HCT116 (cell line): Measurements from ENCODE around the gene DPYSL4. TPM values are rescaled to one million over a fixed set of nuclear protein-coding genes. Genes with fewer than 3 reads are reported as not detected.

ENCODE experiments used
- ATAC-seq: fragments of 200-7000 bp; cut with Tn5 transposase; 2 replicates; pipeline ENCODE4 v1.9.1; 2020; ENCODE audit warnings: mild to moderate bottlenecking, moderate library complexity
- BruUV-seq: library from RNA; stranded (reverse); fragments of 400-500 nt; replicated peaks from 2 replicates; lab custom pipeline; 2021; lab: Mats Ljungman, UMichigan
- CTCF ChIA-PET: fragments of 300-600 bp; sonication (Branson Sonifier 250); formaldehyde crosslinking; loops from one replicate; lab custom pipeline; 2021; ENCODE audit warnings: antibody characterized with exemption; lab: Charles Lee
- POLR2A ChIA-PET: fragments of 300-600, 350-600 bp; sonication (Branson Sonifier 250); formaldehyde crosslinking; loops from one replicate; lab custom pipeline; 2021; ENCODE audit warnings: antibody characterized with exemption; lab: Charles Lee
- RAD21 ChIA-PET, 2 experiments: fragments of 300-600 bp; sonication (Branson Sonifier 250); formaldehyde crosslinking; loops; one replicate each; lab custom pipeline; 2023; ENCODE audit warnings: low total read pairs in 2 of 2; ENCODE audit not compliant: uncharacterized antibody in 2 of 2, unreplicated experiment in 2 of 2, low non-redundant PET in 1 of 2; lab: Charles Lee
- DNase-seq: peaks from one replicate; pipeline ENCODE4 v3.0.0-alpha.2; 2010; ENCODE audit warnings: low read depth, low spot score
- H2AFZ ChIP-seq: fragments of 200-600 bp; shearing (Covaris generic), sonication (generic); 2 replicates; pipeline ENCODE4 v1.6.1; 2017; ENCODE audit warnings: low read depth, mixed run types, mixed read lengths, antibody characterized with exemption, low read length; ENCODE audit not compliant: poor library complexity, severe bottlenecking
- H3K27ac ChIP-seq: 2 replicates; pipeline ENCODE4 v1.5.1; 2012; ENCODE audit warnings: low read depth, low read length
- H3K27me3 ChIP-seq: fragments of 200-600 bp; sonication (generic); 2 replicates; pipeline ENCODE4 v1.6.1; 2016; ENCODE audit warnings: mixed run types, low read length, mixed read lengths; ENCODE audit not compliant: insufficient read depth
- H3K36me3 ChIP-seq, 2 experiments: fragments of 200-500 bp in 1 of 2; fragments of 200-600 bp in 1 of 2; sonication (Bioruptor generic) in 1 of 2; sonication (generic) in 1 of 2; 2 replicates each; pipeline versions ENCODE4 v1.5.1 to v1.6.1; 2014 to 2016; ENCODE audit warnings: low read length in 2 of 2, inconsistent platforms in 1 of 2, mixed read lengths in 1 of 2, mixed run types in 1 of 2; ENCODE audit not compliant: insufficient read depth in 2 of 2, control insufficient read depth in 1 of 2
- H3K4me1 ChIP-seq, 2 experiments: fragments of 200-600 bp in 1 of 2; sonication (generic) in 1 of 2; 2 replicates each; pipeline versions ENCODE4 v1.5.1 to v1.6.1; 2012 to 2017; ENCODE audit warnings: low read length in 2 of 2, inconsistent platforms in 1 of 2, mild to moderate bottlenecking in 1 of 2, mixed read lengths in 1 of 2, mixed run types in 1 of 2, moderate library complexity in 1 of 2; ENCODE audit not compliant: insufficient read depth in 2 of 2, control insufficient read depth in 1 of 2
- H3K4me2 ChIP-seq: fragments of 200-600 bp; sonication (generic); 2 replicates; pipeline ENCODE4 v1.6.1; 2017; ENCODE audit warnings: mixed run types, low read length, mixed read lengths
- H3K4me3 ChIP-seq, 2 experiments: fragments of 200-600 bp in 1 of 2; sonication (generic) in 1 of 2; replicated peaks in 1 of 2; 2 replicates each; pipeline ENCODE4 v1.5.1; 2011 to 2016; ENCODE audit warnings: low read length in 2 of 2, control low read depth in 1 of 2, low read depth in 1 of 2, mild to moderate bottlenecking in 1 of 2, mixed read lengths in 1 of 2, mixed run types in 1 of 2
- H3K79me2 ChIP-seq: fragments of 200-600 bp; sonication (generic); 2 replicates; pipeline ENCODE4 v1.6.1; 2017; ENCODE audit warnings: mild to moderate bottlenecking, mixed run types, low read length, moderate library complexity, mixed read lengths; ENCODE audit not compliant: insufficient read depth
- H3K9ac ChIP-seq: fragments of 200-600 bp; sonication (generic); 2 replicates; pipeline ENCODE4 v1.6.1; 2016; ENCODE audit warnings: low read length, mixed read lengths
- H3K9me2 ChIP-seq: fragments of 200-600 bp; sonication (generic), shearing (Covaris generic); 2 replicates; pipeline ENCODE4 v1.6.1; 2017; ENCODE audit warnings: mixed run types, mild to moderate bottlenecking, moderate library complexity; ENCODE audit not compliant: insufficient read depth
- H3K9me3 ChIP-seq, 2 experiments: fragments of 200-500 bp in 1 of 2; fragments of 200-600 bp in 1 of 2; sonication (Bioruptor generic) in 1 of 2; sonication (generic) in 1 of 2; 2 replicates each; pipeline ENCODE4 v1.6.1; 2014 to 2017; ENCODE audit warnings: low read length in 2 of 2, mixed read lengths in 2 of 2, inconsistent platforms in 1 of 2, low read depth in 1 of 2, mild to moderate bottlenecking in 1 of 2, mixed run types in 1 of 2, moderate library complexity in 1 of 2; ENCODE audit not compliant: control insufficient read depth in 1 of 2, insufficient read depth in 1 of 2
- H4K20me1 ChIP-seq: fragments of 200-600 bp; sonication (generic), shearing (Covaris generic); 2 replicates; pipeline ENCODE4 v1.6.1; 2017; ENCODE audit warnings: mixed run types, mild to moderate bottlenecking, moderate library complexity; ENCODE audit not compliant: insufficient read depth
- ATF3 ChIP-seq: IDR thresholded peaks from 2 replicates; pipeline ENCODE4 v1.6.1; 2012
- CEBPB ChIP-seq: IDR thresholded peaks from 2 replicates; pipeline ENCODE4 v1.6.1; 2012; ENCODE audit warnings: low read depth
- CTCF ChIP-seq, 3 experiments: fragments of 200-600 bp in 1 of 3; sonication (generic) in 1 of 3; IDR thresholded peaks in 2 of 3; conservative IDR thresholded peaks in 1 of 3; 2 replicates each; pipeline ENCODE4 v1.5.1; 2012 to 2017; ENCODE audit warnings: low read depth in 2 of 3, low read length in 2 of 3, antibody characterized with exemption in 1 of 3, borderline replicate concordance in 1 of 3, control low read depth in 1 of 3, mild to moderate bottlenecking in 1 of 3, mixed read lengths in 1 of 3, mixed run types in 1 of 3, moderate library complexity in 1 of 3; ENCODE audit not compliant: insufficient read depth in 1 of 3
- EZH2 ChIP-seq: fragments of 200-600 bp; sonication (generic); IDR thresholded peaks from 2 replicates; pipeline ENCODE4 v1.6.1; 2017; ENCODE audit warnings: antibody characterized with exemption, mixed run types
- EZH2phosphoT487 ChIP-seq: fragments of 200-600 bp; IDR thresholded peaks from 2 replicates; pipeline ENCODE4 v1.6.1; 2018; ENCODE audit warnings: antibody characterized with exemption, borderline replicate concordance
- FOSL1 ChIP-seq: IDR thresholded peaks from 2 replicates; pipeline ENCODE4 v1.6.1; 2012; ENCODE audit warnings: low read depth
- JUND ChIP-seq: IDR thresholded peaks from 2 replicates; pipeline ENCODE4 v1.6.1; 2012
- POLR2A ChIP-seq: IDR thresholded peaks from 2 replicates; pipeline ENCODE4 v1.7.0; 2011; ENCODE audit warnings: borderline replicate concordance; ENCODE audit not compliant: insufficient read depth, insufficient read length; ENCODE audit errors: extremely low read depth
- POLR2AphosphoS5 ChIP-seq: IDR thresholded peaks from 2 replicates; pipeline ENCODE4 v1.6.1; 2011; ENCODE audit warnings: mild to moderate bottlenecking, low read depth, low read length, moderate library complexity
- RAD21 ChIP-seq: IDR thresholded peaks from 2 replicates; pipeline ENCODE4 v1.6.1; 2012; ENCODE audit warnings: low read depth, mild to moderate bottlenecking
- SIN3A ChIP-seq: IDR thresholded peaks from 2 replicates; pipeline ENCODE4 v1.6.1; 2012; ENCODE audit warnings: low read depth
- SP1 ChIP-seq: IDR thresholded peaks from 2 replicates; pipeline ENCODE4 v1.6.1; 2012; ENCODE audit warnings: low read depth
- TCF7L2 ChIP-seq: IDR thresholded peaks from 2 replicates; pipeline ENCODE4 v1.7.0; 2011; ENCODE audit warnings: borderline replicate concordance, inconsistent platforms; ENCODE audit not compliant: insufficient read depth, insufficient read length; ENCODE audit errors: extremely low read depth
- ZNF274 ChIP-seq: fragments of 200-500 bp; sonication (Bioruptor generic); IDR thresholded peaks from 2 replicates; pipeline ENCODE4 v1.6.1; 2014; ENCODE audit warnings: mild to moderate bottlenecking, low read depth, low read length, inconsistent platforms
- intact Hi-C: fragments of 100-400 bp; cut with micrococcal nuclease; formaldehyde crosslinking; loops from 2 replicates; pipeline ENCODE4 v1.10.0; 2022
- total RNA-seq: library from RNA; stranded (reverse); gene quantifications from one replicate; pipeline ENCODE4 v1.2.1, GENCODE V29; 2021; ENCODE audit not compliant: unreplicated experiment
- TF ChIP-seq, protein P1 (sequence below): IDR thresholded peaks from 2 replicates; pipeline ENCODE4 v1.6.1; 2012; ENCODE audit warnings: low read depth

DPYSL4 gene
- total RNA-seq, 1 experiment from 2014 or later = 5.4 TPM

- no peak for ATAC-seq
- H3K79me2 ChIP-seq = no peaks in the 10 kb centered on the region
- CTCF ChIA-PET = no interaction called here
- no peak overlapping the region for H3K27ac ChIP-seq
- TF ChIP-seq RAD21 = no peak
- TF ChIP-seq, protein P1, sequence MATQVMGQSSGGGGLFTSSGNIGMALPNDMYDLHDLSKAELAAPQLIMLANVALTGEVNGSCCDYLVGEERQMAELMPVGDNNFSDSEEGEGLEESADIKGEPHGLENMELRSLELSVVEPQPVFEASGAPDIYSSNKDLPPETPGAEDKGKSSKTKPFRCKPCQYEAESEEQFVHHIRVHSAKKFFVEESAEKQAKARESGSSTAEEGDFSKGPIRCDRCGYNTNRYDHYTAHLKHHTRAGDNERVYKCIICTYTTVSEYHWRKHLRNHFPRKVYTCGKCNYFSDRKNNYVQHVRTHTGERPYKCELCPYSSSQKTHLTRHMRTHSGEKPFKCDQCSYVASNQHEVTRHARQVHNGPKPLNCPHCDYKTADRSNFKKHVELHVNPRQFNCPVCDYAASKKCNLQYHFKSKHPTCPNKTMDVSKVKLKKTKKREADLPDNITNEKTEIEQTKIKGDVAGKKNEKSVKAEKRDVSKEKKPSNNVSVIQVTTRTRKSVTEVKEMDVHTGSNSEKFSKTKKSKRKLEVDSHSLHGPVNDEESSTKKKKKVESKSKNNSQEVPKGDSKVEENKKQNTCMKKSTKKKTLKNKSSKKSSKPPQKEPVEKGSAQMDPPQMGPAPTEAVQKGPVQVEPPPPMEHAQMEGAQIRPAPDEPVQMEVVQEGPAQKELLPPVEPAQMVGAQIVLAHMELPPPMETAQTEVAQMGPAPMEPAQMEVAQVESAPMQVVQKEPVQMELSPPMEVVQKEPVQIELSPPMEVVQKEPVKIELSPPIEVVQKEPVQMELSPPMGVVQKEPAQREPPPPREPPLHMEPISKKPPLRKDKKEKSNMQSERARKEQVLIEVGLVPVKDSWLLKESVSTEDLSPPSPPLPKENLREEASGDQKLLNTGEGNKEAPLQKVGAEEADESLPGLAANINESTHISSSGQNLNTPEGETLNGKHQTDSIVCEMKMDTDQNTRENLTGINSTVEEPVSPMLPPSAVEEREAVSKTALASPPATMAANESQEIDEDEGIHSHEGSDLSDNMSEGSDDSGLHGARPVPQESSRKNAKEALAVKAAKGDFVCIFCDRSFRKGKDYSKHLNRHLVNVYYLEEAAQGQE = no peak
- TF ChIP-seq POLR2AphosphoS5 = no peak
- no peak for TF ChIP-seq TCF7L2
- TF ChIP-seq JUND = no peak
- no peak for TF ChIP-seq SP1
- TF ChIP-seq ZNF274 = no peak
- TF ChIP-seq CEBPB = no peak
- TF ChIP-seq CTCF (IDR thresholded peaks at IDR 0.05 in 2 of 3, conservative IDR thresholded peaks at IDR 0.05 in 1 of 3; ENCODE audit: borderline replicate concordance in 1 of 3, insufficient read depth in 1 of 3, low read depth in 2 of 3, low read length in 2 of 3) = no peak
- no peak for TF ChIP-seq POLR2A
- TF ChIP-seq FOSL1 = no peak
- no peak for TF ChIP-seq SIN3A
- TF ChIP-seq EZH2 = no peak
- TF ChIP-seq EZH2phosphoT487 = no peak
- no peak for TF ChIP-seq ATF3
- TF ChIP-seq, all 23 proteins: peak for 0
- DNase-seq = no peak
- POLR2A ChIA-PET = no interaction called here
- RAD21 ChIA-PET = no interaction called here
- Histone ChIP-seq H2AFZ (no peak overlapping the region), H3K4me1 (no peaks in the 10 kb centered on the region), H4K20me1 (no peaks in the 10 kb centered on the region), H3K4me2 (no peak overlapping the region), H3K27me3 (no peaks in the 10 kb centered on the region), H3K9me2 (no peaks in the 10 kb centered on the region), H3K36me3 (no peaks in the 10 kb centered on the region), H3K9ac (no peak overlapping the region), H3K9me3 (no peaks in the 10 kb centered on the region), H3K4me3 (no peak overlapping the region)
- intact Hi-C loops = no loop called here
- no TSS peak for BruUV-seq
These were observed 17.5 kb downstream of the DPYSL4 start for GRCh38 chr10:132204078-132204780.
